ENCODE results near the gene RAB33B. TPM values are rescaled to one million over a fixed set of nuclear protein-coding genes. Genes with fewer than 3 reads are reported as not detected.

Gene RAB33B
- total and polyA plus RNA-seq, 2 of the 8 experiments (the other 6 are each of a cell fraction or from before 2014, with no cell fraction given): 4.2 to 8.7 TPM

- no peak overlapping the region for H3K23ac ChIP-seq (ENCODE audit: insufficient read length)
- 95% methylated on average over 3 of the region's 3 CpGs; no CpG with 5 or more reads in 1 of the 2 experiments for WGBS, 2 experiments (ENCODE audit: extremely low coverage in 1 of 2, insufficient coverage in 1 of 2, insufficient read length in 1 of 2, insufficient replicate concordance in 2 of 2, low coverage in 1 of 2, low lambda C conversion rate in 2 of 2, missing lambda C conversion rate in 1 of 2)
- H2AK5ac ChIP-seq (ENCODE audit: low read depth, low read length): no peak overlapping the region
- H2BK20ac ChIP-seq (ENCODE audit: low read length): no peak overlapping the region
- H3K4me2 ChIP-seq (ENCODE audit: insufficient read depth in 1 of 2, low read depth in 2 of 2, low read length in 2 of 2): no peak overlapping the region
- no peak overlapping the region for H4K5ac ChIP-seq (ENCODE audit: insufficient read length, low read depth, low read length)
- no peaks in the 10 kb centered on the region for H4K20me1 ChIP-seq (replicated peaks in 1 of 2; ENCODE audit: control insufficient read depth in 1 of 2, insufficient read depth in 2 of 2, low read length in 2 of 2)
- peaks cover 0 to 17% (median 9%) of the 10 kb centered on the region in 4 experiments; a peak in 5 of 8 replicates for H3K36me3 ChIP-seq (ENCODE audit: control insufficient read depth in 2 of 4, insufficient read depth in 4 of 4, low read length in 3 of 4)
- H2BK5ac ChIP-seq (ENCODE audit: low read depth, low read length): no peak overlapping the region
- no peak overlapping the region for H2BK15ac ChIP-seq (ENCODE audit: low read length)
- peaks cover 0 to 12% of the 10 kb centered on the region in 2 experiments; a peak in 1 of 4 replicates for H3K9me3 ChIP-seq (ENCODE audit: insufficient read depth in 2 of 2, low read depth in 1 of 2, low read length in 1 of 2)
- no peak overlapping the region for H2BK120ac ChIP-seq (replicated peaks; ENCODE audit: low read depth, low read length)
- H3K27ac ChIP-seq (ENCODE audit: low read depth, low read length): no peak overlapping the region
- no peak overlapping the region for H2BK12ac ChIP-seq (ENCODE audit: low read depth, low read length)
- DNase-seq (ENCODE audit: low read depth in 1 of 2, low spot score in 2 of 2): no peak
- POLR2A ChIA-PET (ENCODE audit: partially characterized antibody): no interaction called here
- H3K56ac ChIP-seq (replicated peaks; ENCODE audit: insufficient read length, low read depth, low read length): no peak overlapping the region
- H4K91ac ChIP-seq (replicated peaks; ENCODE audit: insufficient read length, low read length): no peak overlapping the region
- CTCF ChIA-PET (ENCODE audit: partially characterized antibody): interaction anchor here (0.9 to 1.0 kb wide), 2 partner anchors 11 to 15 kb away, joined by 3 read pairs; no protein-coding TSS in a partner anchor
- no peak overlapping the region for H3K9ac ChIP-seq (replicated peaks in 1 of 4; ENCODE audit: extremely low read depth in 1 of 4, low read depth in 3 of 4, low read length in 3 of 4)
- no peaks in the 10 kb centered on the region for H3K4me1 ChIP-seq (replicated peaks in 1 of 4; ENCODE audit: control insufficient read depth in 3 of 4, insufficient read depth in 4 of 4, low read length in 3 of 4)
- H4K8ac ChIP-seq (ENCODE audit: extremely low read depth, insufficient read depth, low read length): no peak overlapping the region
- H3K18ac ChIP-seq (ENCODE audit: extremely low read depth, low read length): no peak overlapping the region
- no peak overlapping the region for H3K4me3 ChIP-seq (ENCODE audit: extremely low read depth in 1 of 4, insufficient read depth in 2 of 4, low read depth in 3 of 4, low read length in 4 of 4)
- FAIRE-seq: no peak
- peaks cover 11% of the 10 kb centered on the region; the same call in 1 of the 2 replicates for H3K79me1 ChIP-seq (ENCODE audit: low read depth, low read length)
- no peaks in the 10 kb centered on the region for H3K23me2 ChIP-seq (ENCODE audit: low read depth, low read length)
- H3K14ac ChIP-seq (ENCODE audit: insufficient read length): no peak overlapping the region
- TF ChIP-seq TBP (IDR thresholded peaks at IDR 0.05; ENCODE audit: low read depth, low read length) (no peak), BACH1 (IDR thresholded peaks at IDR 0.05; ENCODE audit: low read length) (no peak), JUND (IDR thresholded peaks at IDR 0.05; ENCODE audit: low read length) (no peak), YY1 (IDR thresholded peaks at IDR 0.05; ENCODE audit: low read depth, low read length) (no peak), CBX5 (IDR thresholded peaks at IDR 0.05; ENCODE audit: low read depth, low read length) (no peak), CTCF (IDR thresholded peaks at IDR 0.05; ENCODE audit: control extremely low read depth in 1 of 3, insufficient read depth in 1 of 3, low read depth in 1 of 3, low read length in 3 of 3) (no peak), MAFK (IDR thresholded peaks at IDR 0.05; ENCODE audit: low read depth, low read length) (0 out of 2 replicates have a peak, but pooled peaks have one; percentile 12), BCL11A (IDR thresholded peaks at IDR 0.05; ENCODE audit: low read depth in 2 of 2, low read length in 2 of 2) (no peak)
- H3K27me3 ChIP-seq (replicated peaks in 1 of 4; ENCODE audit: control insufficient read depth in 3 of 4, extremely low read depth in 1 of 4, insufficient read depth in 3 of 4, low read length in 3 of 4): no peaks in the 10 kb centered on the region
- no peak overlapping the region for H2AFZ ChIP-seq (ENCODE audit: low read length)
- no peak overlapping the region for H3K4ac ChIP-seq (replicated peaks; ENCODE audit: insufficient read length, low read depth, low read length)
- H3K79me2 ChIP-seq (ENCODE audit: control insufficient read depth in 1 of 2, insufficient read depth in 2 of 2, low read length in 2 of 2): peaks cover 0 to 25% of the 10 kb centered on the region in 2 experiments; a peak in 3 of 4 replicates
Measured at GRCh38 chr4:139472852-139473251, 18.9 kb downstream of the RAB33B start.
